ENCODE measurements around the gene SLC24A3.

SLC24A3 gene

DNA sequence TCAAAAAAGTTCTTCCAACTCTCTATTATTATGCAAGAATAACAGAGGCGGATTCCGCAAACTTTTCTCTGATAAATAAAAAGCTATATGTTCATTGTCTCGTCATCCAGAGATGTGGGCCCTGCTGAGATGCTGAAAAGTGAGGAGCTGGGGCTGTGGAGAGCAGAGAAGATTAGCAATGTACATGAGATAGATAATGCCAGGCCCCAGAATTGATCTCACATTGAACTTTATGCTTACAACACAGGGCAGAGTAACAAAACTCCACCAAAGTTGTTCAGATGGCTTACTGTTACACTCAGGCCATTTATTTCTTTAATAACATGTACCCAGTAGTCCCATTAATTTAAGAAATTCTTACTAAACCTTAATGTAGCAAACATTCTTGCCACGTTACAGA lies 512.9 kb downstream of the SLC24A3 start:
- no CpG with 5 or more reads among the region's 4 CpGs for WGBS (ENCODE audit: extremely low coverage, insufficient coverage, low lambda C conversion rate)
- no peaks in the 10 kb centered on the region for H3K27me3 ChIP-seq (ENCODE audit: insufficient read depth, low read length, poor library complexity)
- no peak overlapping the region for H3K23ac ChIP-seq (ENCODE audit: low read length)
- H3K36me3 ChIP-seq (ENCODE audit: control insufficient read depth, insufficient read depth, low read length): no peaks in the 10 kb centered on the region
- no peak overlapping the region for H2BK120ac ChIP-seq (ENCODE audit: low read depth, low read length)
- H3K79me2 ChIP-seq (ENCODE audit: control insufficient read depth, insufficient read depth, low read length): no peaks in the 10 kb centered on the region
- H2BK5ac ChIP-seq (ENCODE audit: low read length): no peak overlapping the region
- H3K79me1 ChIP-seq (ENCODE audit: low read length): no peaks in the 10 kb centered on the region
- no peaks in the 10 kb centered on the region for H3K4me1 ChIP-seq (ENCODE audit: control insufficient read depth, low read depth, low read length)
- no peak overlapping the region for H4K8ac ChIP-seq (ENCODE audit: low read depth, low read length)
- no peak overlapping the region for H2AK5ac ChIP-seq (ENCODE audit: low read length)
- no peak overlapping the region for H3K18ac ChIP-seq (ENCODE audit: low read length)
- no peak overlapping the region for H3K9ac ChIP-seq (ENCODE audit: low read length)
- no peak overlapping the region for H2BK15ac ChIP-seq (replicated peaks; ENCODE audit: low read depth)
- no peak overlapping the region for H3K4me2 ChIP-seq (ENCODE audit: low read length)
- DNase-seq: no peak
- no peak overlapping the region for H3K27ac ChIP-seq (ENCODE audit: low read depth, low read length)
- no peak overlapping the region for H3K4ac ChIP-seq (ENCODE audit: low read depth, low read length)
- no peak overlapping the region for H3K56ac ChIP-seq (ENCODE audit: low read length)
- no peak overlapping the region for H4K5ac ChIP-seq (ENCODE audit: low read length)
- no peak overlapping the region for H3K4me3 ChIP-seq (ENCODE audit: low read length)

DNA sequence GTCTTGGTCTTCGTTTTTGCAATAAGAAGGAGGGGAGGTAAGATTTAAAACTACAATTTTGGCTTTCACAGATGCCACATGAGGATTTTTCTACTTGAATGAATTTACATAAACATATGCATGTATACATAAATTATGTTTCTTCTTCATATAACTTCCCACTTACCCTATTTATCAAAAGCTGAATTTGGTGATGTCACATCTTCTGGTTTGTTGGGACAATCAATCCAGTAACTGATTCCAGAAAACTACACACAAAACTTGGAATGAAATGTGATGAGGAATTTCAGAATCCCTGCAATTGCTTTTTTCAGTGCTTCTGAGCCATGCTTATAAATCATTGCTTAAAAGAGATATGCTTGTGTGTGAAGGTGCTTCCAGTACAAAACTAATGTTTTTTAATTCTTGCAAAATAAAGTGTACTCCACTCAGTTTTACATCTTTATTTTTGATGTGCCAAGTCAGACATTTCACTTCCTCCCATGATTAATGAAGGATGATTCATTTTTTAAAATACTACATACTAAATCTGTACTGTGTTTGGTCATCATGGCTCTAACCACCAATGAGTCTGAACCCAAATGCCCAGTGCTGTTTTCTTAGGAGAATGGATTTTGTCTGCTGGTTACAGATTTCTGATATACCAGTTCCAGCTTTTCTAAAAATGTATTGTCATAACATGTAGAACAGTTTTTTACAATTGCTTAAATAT lies 513.5 kb downstream of the SLC24A3 start:
- Histone ChIP-seq H3K79me2 (ENCODE audit: control insufficient read depth, insufficient read depth, low read length) (no peaks in the 10 kb centered on the region), H2BK15ac (replicated peaks; ENCODE audit: low read depth) (no peak overlapping the region), H3K4me1 (ENCODE audit: control insufficient read depth, low read depth, low read length) (no peaks in the 10 kb centered on the region), H2BK5ac (ENCODE audit: low read length) (no peak overlapping the region), H3K4ac (ENCODE audit: low read depth, low read length) (no peak overlapping the region), H3K9ac (ENCODE audit: low read length) (no peak overlapping the region), H3K27me3 (ENCODE audit: insufficient read depth, low read length, poor library complexity) (no peaks in the 10 kb centered on the region), H2AK5ac (ENCODE audit: low read length) (no peak overlapping the region), H2BK120ac (ENCODE audit: low read depth, low read length) (no peak overlapping the region), H3K23ac (ENCODE audit: low read length) (no peak overlapping the region), H4K8ac (ENCODE audit: low read depth, low read length) (no peak overlapping the region), H3K27ac (ENCODE audit: low read depth, low read length) (no peak overlapping the region), H3K79me1 (ENCODE audit: low read length) (no peaks in the 10 kb centered on the region), H3K56ac (ENCODE audit: low read length) (no peak overlapping the region), H4K5ac (ENCODE audit: low read length) (no peak overlapping the region), H3K36me3 (ENCODE audit: control insufficient read depth, insufficient read depth, low read length) (no peaks in the 10 kb centered on the region), H3K18ac (ENCODE audit: low read length) (no peak overlapping the region), H3K4me3 (ENCODE audit: low read length) (no peak overlapping the region), H3K4me2 (ENCODE audit: low read length) (no peak overlapping the region)
- no CpG with 5 or more reads among the region's 1 CpG for WGBS (ENCODE audit: extremely low coverage, insufficient coverage, low lambda C conversion rate)
- DNase-seq: no peak

DNA sequence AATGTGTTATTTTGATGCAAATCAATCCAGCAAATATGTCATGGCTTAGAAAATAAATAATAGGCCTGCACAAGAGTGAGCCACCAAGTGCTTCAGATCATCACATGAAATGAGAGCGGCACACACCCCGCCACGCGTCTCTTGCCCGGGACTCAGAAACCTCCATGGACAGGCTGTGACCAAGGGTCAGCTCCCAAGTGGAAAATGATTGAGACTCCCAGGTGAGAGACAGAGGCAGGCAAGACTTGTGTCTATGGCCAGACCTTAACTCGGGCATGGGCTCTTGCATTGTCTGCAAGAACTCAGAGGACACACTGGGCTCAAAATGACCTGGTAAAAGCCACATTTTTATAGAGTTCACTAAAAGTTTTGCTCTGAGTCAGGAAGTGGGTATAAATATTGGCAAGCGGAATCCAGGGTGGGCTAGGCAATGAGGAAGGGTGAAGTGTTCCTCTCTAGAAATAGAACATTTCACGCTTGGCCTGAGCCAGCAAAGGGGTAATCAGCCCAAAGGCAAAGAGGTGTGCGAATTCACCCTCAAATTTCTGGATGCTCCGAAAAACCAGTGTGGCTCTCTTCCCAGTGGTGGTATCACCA lies 514.9 kb downstream of the SLC24A3 start:
- Histone ChIP-seq H4K8ac (ENCODE audit: low read depth, low read length) (no peak overlapping the region), H3K4me3 (ENCODE audit: low read length) (no peak overlapping the region), H3K56ac (ENCODE audit: low read length) (no peak overlapping the region), H2BK120ac (ENCODE audit: low read depth, low read length) (no peak overlapping the region), H3K79me1 (ENCODE audit: low read length) (no peaks in the 10 kb centered on the region), H3K27ac (ENCODE audit: low read depth, low read length) (no peak overlapping the region), H3K9ac (ENCODE audit: low read length) (no peak overlapping the region), H3K4ac (ENCODE audit: low read depth, low read length) (no peak overlapping the region), H2BK15ac (replicated peaks; ENCODE audit: low read depth) (no peak overlapping the region), H4K5ac (ENCODE audit: low read length) (no peak overlapping the region), H3K18ac (ENCODE audit: low read length) (no peak overlapping the region), H2AK5ac (ENCODE audit: low read length) (no peak overlapping the region), H2BK5ac (ENCODE audit: low read length) (no peak overlapping the region), H3K4me1 (ENCODE audit: control insufficient read depth, low read depth, low read length) (no peaks in the 10 kb centered on the region), H3K79me2 (ENCODE audit: control insufficient read depth, insufficient read depth, low read length) (no peaks in the 10 kb centered on the region), H3K23ac (ENCODE audit: low read length) (no peak overlapping the region), H3K4me2 (ENCODE audit: low read length) (no peak overlapping the region), H3K27me3 (ENCODE audit: insufficient read depth, low read length, poor library complexity) (no peaks in the 10 kb centered on the region), H3K36me3 (ENCODE audit: control insufficient read depth, insufficient read depth, low read length) (no peaks in the 10 kb centered on the region)
- no CpG with 5 or more reads among the region's 10 CpGs for WGBS (ENCODE audit: extremely low coverage, insufficient coverage, low lambda C conversion rate)
- DNase-seq: no peak

DNA sequence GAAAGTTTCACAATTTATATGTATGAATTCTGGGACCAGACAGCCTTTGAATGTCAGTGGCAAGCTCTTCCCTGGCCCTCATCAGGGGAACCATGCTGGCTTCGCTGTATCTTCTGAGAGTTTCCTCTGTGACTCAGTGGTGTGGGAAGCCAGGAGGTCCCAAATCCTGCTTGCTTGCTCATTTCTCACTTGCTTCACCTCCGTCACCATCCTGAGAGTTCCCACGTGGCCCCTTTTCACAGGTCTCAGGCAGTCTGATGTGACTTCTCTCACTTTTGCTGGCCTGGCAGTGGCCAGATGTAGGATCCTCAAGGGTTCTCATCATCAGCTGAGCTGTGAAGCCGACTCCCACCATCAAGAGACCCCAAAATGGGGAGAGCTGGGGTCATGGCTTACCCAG lies 517.2 kb downstream of the SLC24A3 start:
- no CpG with 5 or more reads among the region's 4 CpGs for WGBS (ENCODE audit: extremely low coverage, insufficient coverage, low lambda C conversion rate)
- Histone ChIP-seq H3K18ac (ENCODE audit: low read length) (no peak overlapping the region), H4K5ac (ENCODE audit: low read length) (no peak overlapping the region), H3K9ac (ENCODE audit: low read length) (no peak overlapping the region), H3K27me3 (ENCODE audit: insufficient read depth, low read length, poor library complexity) (no peaks in the 10 kb centered on the region), H3K36me3 (ENCODE audit: control insufficient read depth, insufficient read depth, low read length) (no peaks in the 10 kb centered on the region), H3K4me3 (ENCODE audit: low read length) (no peak overlapping the region), H2BK120ac (ENCODE audit: low read depth, low read length) (no peak overlapping the region), H2BK15ac (replicated peaks; ENCODE audit: low read depth) (no peak overlapping the region), H2BK5ac (ENCODE audit: low read length) (no peak overlapping the region), H3K23ac (ENCODE audit: low read length) (no peak overlapping the region), H3K4ac (ENCODE audit: low read depth, low read length) (no peak overlapping the region), H4K8ac (ENCODE audit: low read depth, low read length) (no peak overlapping the region), H3K27ac (ENCODE audit: low read depth, low read length) (no peak overlapping the region), H3K4me2 (ENCODE audit: low read length) (no peak overlapping the region), H3K79me2 (ENCODE audit: control insufficient read depth, insufficient read depth, low read length) (no peaks in the 10 kb centered on the region), H2AK5ac (ENCODE audit: low read length) (no peak overlapping the region), H3K4me1 (ENCODE audit: control insufficient read depth, low read depth, low read length) (no peaks in the 10 kb centered on the region), H3K56ac (ENCODE audit: low read length) (no peak overlapping the region), H3K79me1 (ENCODE audit: low read length) (no peaks in the 10 kb centered on the region)
- no peak for DNase-seq

DNA sequence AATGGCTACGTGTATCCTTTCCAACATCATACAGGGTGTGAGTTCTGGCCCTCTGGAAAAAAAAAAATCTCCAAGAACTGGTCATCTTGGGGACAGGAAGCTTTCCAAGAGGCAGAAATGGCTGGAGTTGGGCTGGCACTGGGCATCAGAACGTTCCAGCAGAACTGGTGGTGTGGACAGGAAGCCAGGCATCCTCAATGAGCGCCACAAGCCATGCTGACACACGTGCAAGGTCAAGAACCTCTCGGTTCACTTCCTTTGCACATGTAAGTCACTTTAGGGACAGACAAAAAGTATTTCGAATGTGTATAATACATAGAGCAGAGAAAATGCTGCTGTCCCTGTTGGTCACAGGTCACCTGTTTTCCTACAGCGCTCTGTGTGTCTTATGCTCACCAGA lies 518.3 kb downstream of the SLC24A3 start:
- Histone ChIP-seq H3K79me1 (ENCODE audit: low read length) (no peaks in the 10 kb centered on the region), H3K36me3 (ENCODE audit: control insufficient read depth, insufficient read depth, low read length) (no peaks in the 10 kb centered on the region), H2BK15ac (replicated peaks; ENCODE audit: low read depth) (no peak overlapping the region), H2BK5ac (ENCODE audit: low read length) (no peak overlapping the region), H3K4me1 (ENCODE audit: control insufficient read depth, low read depth, low read length) (peaks cover 2% of the 10 kb centered on the region), H3K27me3 (ENCODE audit: insufficient read depth, low read length, poor library complexity) (no peaks in the 10 kb centered on the region), H3K56ac (ENCODE audit: low read length) (no peak overlapping the region), H3K18ac (ENCODE audit: low read length) (no peak overlapping the region), H3K9ac (ENCODE audit: low read length) (no peak overlapping the region), H3K4ac (ENCODE audit: low read depth, low read length) (no peak overlapping the region), H2AK5ac (ENCODE audit: low read length) (no peak overlapping the region), H4K8ac (ENCODE audit: low read depth, low read length) (no peak overlapping the region), H3K4me2 (ENCODE audit: low read length) (no peak overlapping the region), H3K27ac (ENCODE audit: low read depth, low read length) (no peak overlapping the region), H3K79me2 (ENCODE audit: control insufficient read depth, insufficient read depth, low read length) (no peaks in the 10 kb centered on the region), H3K4me3 (ENCODE audit: low read length) (no peak overlapping the region), H4K5ac (ENCODE audit: low read length) (no peak overlapping the region), H2BK120ac (ENCODE audit: low read depth, low read length) (no peak overlapping the region), H3K23ac (ENCODE audit: low read length) (no peak overlapping the region)
- WGBS (ENCODE audit: extremely low coverage, insufficient coverage, low lambda C conversion rate): no CpG with 5 or more reads among the region's 7 CpGs
- DNase-seq: no peak

DNA sequence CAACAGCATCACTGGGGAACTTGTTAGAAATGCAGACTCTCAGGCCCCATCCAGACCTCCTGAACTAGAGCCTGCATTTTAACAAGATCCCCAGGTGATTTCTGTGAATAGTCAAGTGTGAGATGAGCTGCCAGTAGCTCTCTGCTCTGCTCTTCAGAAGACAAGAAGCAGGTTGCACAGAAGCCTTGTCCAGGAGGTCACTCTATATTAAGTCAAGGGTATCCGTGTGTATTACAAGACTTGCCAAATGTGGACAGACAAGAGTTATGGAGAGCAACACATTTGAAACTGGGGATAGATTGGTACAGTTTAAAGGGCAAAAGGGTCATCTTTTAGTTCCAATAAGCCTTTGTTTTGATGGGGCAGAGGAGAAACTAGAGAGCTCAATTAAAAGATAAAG lies 522.4 kb downstream of the SLC24A3 start:
- WGBS (ENCODE audit: extremely low coverage, insufficient coverage, low lambda C conversion rate): no CpG with 5 or more reads among the region's 1 CpG
- no peak for DNase-seq

More for the DNA sequence above, 522.4 kb downstream of the SLC24A3 start:
- no peak overlapping the region for H3K18ac ChIP-seq (ENCODE audit: low read length)
- no peak overlapping the region for H2BK5ac ChIP-seq (ENCODE audit: low read length)
- H2AK5ac ChIP-seq (ENCODE audit: low read length): no peak overlapping the region
- no peaks in the 10 kb centered on the region for H3K36me3 ChIP-seq (ENCODE audit: control insufficient read depth, insufficient read depth, low read length)
- H3K4me1 ChIP-seq (ENCODE audit: control insufficient read depth, low read depth, low read length): peaks cover 3% of the 10 kb centered on the region
- no peaks in the 10 kb centered on the region for H3K79me2 ChIP-seq (ENCODE audit: control insufficient read depth, insufficient read depth, low read length)
- no peak overlapping the region for H3K4me3 ChIP-seq (ENCODE audit: low read length)
- no peak overlapping the region for H2BK15ac ChIP-seq (replicated peaks; ENCODE audit: low read depth)
- H3K56ac ChIP-seq (ENCODE audit: low read length): no peak overlapping the region
- no peaks in the 10 kb centered on the region for H3K27me3 ChIP-seq (ENCODE audit: insufficient read depth, low read length, poor library complexity)
- H4K8ac ChIP-seq (ENCODE audit: low read depth, low read length): no peak overlapping the region
- H3K9ac ChIP-seq (ENCODE audit: low read length): no peak overlapping the region
- H3K4ac ChIP-seq (ENCODE audit: low read depth, low read length): no peak overlapping the region
- H2BK120ac ChIP-seq (ENCODE audit: low read depth, low read length): no peak overlapping the region
- H3K23ac ChIP-seq (ENCODE audit: low read length): no peak overlapping the region
- no peaks in the 10 kb centered on the region for H3K79me1 ChIP-seq (ENCODE audit: low read length)
- H3K4me2 ChIP-seq (ENCODE audit: low read length): no peak overlapping the region
- H3K27ac ChIP-seq (ENCODE audit: low read depth, low read length): no peak overlapping the region
- H4K5ac ChIP-seq (ENCODE audit: low read length): no peak overlapping the region

All from mesendoderm (in vitro differentiated cells).